SU-DHL-6 (cell line): ENCODE results near the gene TRIM42.

Experiments used
- CTCF ChIP-seq: fragments of 200-600 bp; sonication (generic); IDR thresholded peaks from one replicate; pipeline ENCODE4 v1.5.1; 2017; ENCODE audit warnings: antibody characterized with exemption, mild to moderate bottlenecking, low read length, moderate library complexity; ENCODE audit not compliant: insufficient read depth, poor library complexity, severe bottlenecking
- EZH2phosphoT487 ChIP-seq: fragments of 200-600 bp; sonication (generic), shearing (Covaris generic); conservative IDR thresholded peaks from 2 replicates; pipeline ENCODE4 v1.6.1; 2018; ENCODE audit warnings: mild to moderate bottlenecking, antibody characterized with exemption, low read length, moderate library complexity, mixed read lengths

- TF ChIP-seq CTCF (no peak), EZH2phosphoT487 (no peak)
Observed at GRCh38 chr3:140651287-140651686, 26.6 kb upstream of the TRIM42 start.
